ENCODE results near the gene CASK. TPM values are rescaled to one million over a fixed set of nuclear protein-coding genes. Genes with fewer than 3 reads are reported as not detected.
"Not testable (repeated sequence)": the region's sequence is repeated elsewhere in the genome, so short reads cannot be mapped to it uniquely, and the experiment has no call there.

The CASK gene
- polyA plus RNA-seq, 2 donors: 5.2 to 7.7 TPM

GRCh38 chrX:41518127-41518840 is 405.1 kb downstream of the CASK start:
- Histone ChIP-seq H3K36me3 (ENCODE audit: control insufficient read depth in 2 of 2, insufficient read depth in 2 of 2, low read length in 1 of 2) (peaks cover 0 to 3% of the 10 kb centered on the region in 2 donors), H3K4me1 (ENCODE audit: control insufficient read depth in 2 of 2, insufficient read depth in 2 of 2, low read length in 1 of 2) (no peaks in the 10 kb centered on the region), H3K27ac (ENCODE audit: low read depth in 2 of 2, low read length in 1 of 2) (no peak overlapping the region), H3K27me3 (ENCODE audit: control insufficient read depth in 1 of 2, insufficient read depth in 2 of 2, low read length in 2 of 2) (no peaks in the 10 kb centered on the region), H3K4me3 (ENCODE audit: low read depth in 1 of 2, low read length in 2 of 2) (no peak overlapping the region), H3K9me3 (ENCODE audit: control insufficient read depth in 2 of 2, insufficient read depth in 1 of 2, low read depth in 1 of 2, low read length in 1 of 2) (no peaks in the 10 kb centered on the region)
- WGBS, 2 donors: 79 to 85% methylated on average over 9 of the region's 9 CpGs

DNA sequence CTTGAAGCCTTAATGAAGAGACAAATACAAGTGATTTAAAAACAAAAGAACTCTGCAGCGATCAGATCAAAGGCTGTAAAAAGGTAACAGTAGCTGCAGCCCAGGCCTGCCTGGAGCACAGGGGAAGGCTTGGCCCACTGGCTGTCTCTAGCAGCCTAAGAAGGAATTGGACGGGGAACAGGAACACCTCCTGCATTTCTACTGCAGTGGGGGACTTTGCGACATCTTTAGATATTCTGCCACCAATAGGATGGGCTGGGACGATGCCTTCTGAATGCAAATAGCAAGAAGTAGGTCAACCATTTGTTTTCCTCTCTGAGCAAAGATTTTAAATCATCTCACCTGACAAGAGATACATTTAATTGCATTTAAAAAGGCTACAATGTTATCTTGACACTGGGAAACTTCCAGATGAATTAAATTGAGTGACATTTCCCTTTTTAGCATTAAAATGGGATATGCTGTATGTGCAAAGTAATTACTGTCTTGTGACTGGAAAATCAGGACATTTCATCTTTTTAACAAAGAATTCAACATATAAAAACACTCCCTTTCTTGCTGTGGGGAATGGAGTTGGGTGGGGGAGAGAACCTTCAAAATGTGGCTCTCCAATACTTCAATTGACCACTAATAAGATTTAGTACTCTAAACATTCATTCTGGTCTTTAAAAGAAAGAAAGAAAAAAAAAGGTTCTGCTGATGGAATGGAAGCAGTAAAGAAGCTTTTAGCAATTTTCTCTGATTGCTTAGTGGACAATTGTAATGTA is 406.2 kb downstream of the CASK start:
- Histone ChIP-seq H3K27ac (ENCODE audit: low read depth in 2 of 2, low read length in 1 of 2) (no peak overlapping the region), H3K9me3 (ENCODE audit: control insufficient read depth in 2 of 2, insufficient read depth in 1 of 2, low read depth in 1 of 2, low read length in 1 of 2) (no peaks in the 10 kb centered on the region), H3K4me3 (ENCODE audit: low read depth in 1 of 2, low read length in 2 of 2) (no peak overlapping the region), H3K4me1 (ENCODE audit: control insufficient read depth in 2 of 2, insufficient read depth in 2 of 2, low read length in 1 of 2) (no peaks in the 10 kb centered on the region), H3K27me3 (ENCODE audit: control insufficient read depth in 1 of 2, insufficient read depth in 2 of 2, low read length in 2 of 2) (no peaks in the 10 kb centered on the region), H3K36me3 (ENCODE audit: control insufficient read depth in 2 of 2, insufficient read depth in 2 of 2, low read length in 1 of 2) (peaks cover 0 to 2% of the 10 kb centered on the region in 2 donors)
- WGBS, 2 donors: 54 to 73% methylated on average over 4 of the region's 4 CpGs

GRCh38 chrX:41516456-41516855 is 406.9 kb downstream of the CASK start:
- Histone ChIP-seq H3K27ac (ENCODE audit: low read depth in 2 of 2, low read length in 1 of 2) (no peak overlapping the region), H3K36me3 (ENCODE audit: control insufficient read depth in 2 of 2, insufficient read depth in 2 of 2, low read length in 1 of 2) (peaks cover 0 to 2% of the 10 kb centered on the region in 2 donors), H3K9me3 (ENCODE audit: control insufficient read depth in 2 of 2, insufficient read depth in 1 of 2, low read depth in 1 of 2, low read length in 1 of 2) (no peaks in the 10 kb centered on the region), H3K27me3 (ENCODE audit: control insufficient read depth in 1 of 2, insufficient read depth in 2 of 2, low read length in 2 of 2) (no peaks in the 10 kb centered on the region), H3K4me3 (ENCODE audit: low read depth in 1 of 2, low read length in 2 of 2) (no peak overlapping the region), H3K4me1 (ENCODE audit: control insufficient read depth in 2 of 2, insufficient read depth in 2 of 2, low read length in 1 of 2) (no peaks in the 10 kb centered on the region)
- 81 to 83% methylated on average over 5 of the region's 5 CpGs for WGBS, 2 donors

GRCh38 chrX:41515376-41515775 is 408.0 kb downstream of the CASK start:
- 86 to 94% methylated on average over 12 of the region's 12 CpGs for WGBS, 2 donors
- Histone ChIP-seq H3K4me3 (ENCODE audit: low read depth in 1 of 2, low read length in 2 of 2) (no peak overlapping the region), H3K9me3 (ENCODE audit: control insufficient read depth in 2 of 2, insufficient read depth in 1 of 2, low read depth in 1 of 2, low read length in 1 of 2) (no peaks in the 10 kb centered on the region), H3K27me3 (ENCODE audit: control insufficient read depth in 1 of 2, insufficient read depth in 2 of 2, low read length in 2 of 2) (no peaks in the 10 kb centered on the region), H3K36me3 (ENCODE audit: control insufficient read depth in 2 of 2, insufficient read depth in 2 of 2, low read length in 1 of 2) (no peaks in the 10 kb centered on the region), H3K27ac (ENCODE audit: low read depth in 2 of 2, low read length in 1 of 2) (no peak overlapping the region), H3K4me1 (ENCODE audit: control insufficient read depth in 2 of 2, insufficient read depth in 2 of 2, low read length in 1 of 2) (no peaks in the 10 kb centered on the region)

DNA sequence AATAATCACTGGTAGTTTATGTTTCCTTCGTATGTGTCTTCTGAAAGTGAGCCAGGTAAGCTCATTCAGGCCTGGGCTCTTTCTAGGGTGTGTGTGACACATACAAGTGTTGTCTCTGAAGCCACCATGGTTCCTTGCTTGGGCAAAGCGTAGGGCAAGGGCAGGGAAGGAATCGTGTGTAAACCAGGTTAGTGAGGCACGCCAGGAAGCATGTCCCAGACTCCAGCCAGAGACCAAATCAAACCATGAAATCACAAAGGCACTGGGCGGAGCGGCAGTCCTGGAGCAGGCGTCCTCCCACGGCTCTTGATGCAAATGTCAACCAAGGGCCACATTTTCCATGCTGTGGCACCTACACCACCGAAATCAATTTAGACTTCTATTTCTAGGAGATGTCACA is 409.2 kb downstream of the CASK start:
- no peak overlapping the region for H3K27ac ChIP-seq (ENCODE audit: low read depth in 2 of 2, low read length in 1 of 2)
- 75 to 76% methylated on average over 9 of the region's 9 CpGs for WGBS, 2 donors
- no peaks in the 10 kb centered on the region for H3K4me1 ChIP-seq (ENCODE audit: control insufficient read depth in 2 of 2, insufficient read depth in 2 of 2, low read length in 1 of 2)
- no peaks in the 10 kb centered on the region for H3K27me3 ChIP-seq (ENCODE audit: control insufficient read depth in 1 of 2, insufficient read depth in 2 of 2, low read length in 2 of 2)
- no peak overlapping the region for H3K4me3 ChIP-seq (ENCODE audit: low read depth in 1 of 2, low read length in 2 of 2)
- H3K36me3 ChIP-seq (ENCODE audit: control insufficient read depth in 2 of 2, insufficient read depth in 2 of 2, low read length in 1 of 2): no peaks in the 10 kb centered on the region
- no peaks in the 10 kb centered on the region for H3K9me3 ChIP-seq (ENCODE audit: control insufficient read depth in 2 of 2, insufficient read depth in 1 of 2, low read depth in 1 of 2, low read length in 1 of 2)

DNA sequence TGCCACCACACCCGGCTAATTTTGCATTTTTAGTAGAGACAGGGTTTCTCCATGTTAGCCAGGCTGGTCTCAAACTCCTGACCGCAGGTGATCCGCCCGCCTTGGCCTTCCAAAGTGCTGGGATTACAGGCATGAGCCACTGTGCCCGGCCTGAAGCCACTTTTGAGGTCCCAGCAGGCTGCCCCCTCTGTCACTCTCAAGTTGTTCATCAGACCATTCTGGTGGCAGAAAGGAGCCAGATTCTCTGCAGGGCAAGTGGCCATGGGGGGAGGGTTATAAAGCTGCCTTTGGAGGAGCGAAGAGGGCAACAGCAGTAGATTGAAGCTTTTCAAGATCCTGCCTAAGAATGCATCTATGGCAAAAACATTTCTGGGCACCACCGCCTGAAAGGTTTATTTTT is 410.5 kb downstream of the CASK start:
- not testable (repeated sequence) for H3K4me1 ChIP-seq (ENCODE audit: control insufficient read depth in 2 of 2, insufficient read depth in 2 of 2, low read length in 1 of 2)

GRCh38 chrX:41512394-41512793 is 411.0 kb downstream of the CASK start:
- no peaks in the 10 kb centered on the region for H3K27me3 ChIP-seq (ENCODE audit: control insufficient read depth in 1 of 2, insufficient read depth in 2 of 2, low read length in 2 of 2)
- WGBS, 2 donors: 78 to 85% methylated on average over 4 of the region's 4 CpGs
- H3K4me1 ChIP-seq (ENCODE audit: control insufficient read depth in 2 of 2, insufficient read depth in 2 of 2, low read length in 1 of 2): no peaks in the 10 kb centered on the region
- no peak overlapping the region for H3K4me3 ChIP-seq (ENCODE audit: low read depth in 1 of 2, low read length in 2 of 2)
- no peak overlapping the region for H3K27ac ChIP-seq (ENCODE audit: low read depth in 2 of 2, low read length in 1 of 2)
- H3K9me3 ChIP-seq (ENCODE audit: control insufficient read depth in 2 of 2, insufficient read depth in 1 of 2, low read depth in 1 of 2, low read length in 1 of 2): no peaks in the 10 kb centered on the region
- H3K36me3 ChIP-seq (ENCODE audit: control insufficient read depth in 2 of 2, insufficient read depth in 2 of 2, low read length in 1 of 2): no peaks in the 10 kb centered on the region

More for the DNA sequence above, 410.5 kb downstream of the CASK start:
- 91 to 96% methylated on average over 7 of the region's 7 CpGs for WGBS, 2 donors
- H3K27ac ChIP-seq (ENCODE audit: low read depth in 2 of 2, low read length in 1 of 2); H3K4me3 ChIP-seq (ENCODE audit: low read depth in 1 of 2, low read length in 2 of 2); H3K36me3 ChIP-seq (ENCODE audit: control insufficient read depth in 2 of 2, insufficient read depth in 2 of 2, low read length in 1 of 2); H3K27me3 ChIP-seq (ENCODE audit: control insufficient read depth in 1 of 2, insufficient read depth in 2 of 2, low read length in 2 of 2); H3K9me3 ChIP-seq (ENCODE audit: control insufficient read depth in 2 of 2, insufficient read depth in 1 of 2, low read depth in 1 of 2, low read length in 1 of 2): not testable (repeated sequence)

GRCh38 chrX:41507919-41508318 is 415.4 kb downstream of the CASK start:
- WGBS, 2 donors: 73 to 86% methylated on average over 4 of the region's 4 CpGs
- Histone ChIP-seq H3K36me3 (ENCODE audit: control insufficient read depth in 2 of 2, insufficient read depth in 2 of 2, low read length in 1 of 2) (no peaks in the 10 kb centered on the region), H3K27ac (ENCODE audit: low read depth in 2 of 2, low read length in 1 of 2) (no peak overlapping the region)

DNA sequence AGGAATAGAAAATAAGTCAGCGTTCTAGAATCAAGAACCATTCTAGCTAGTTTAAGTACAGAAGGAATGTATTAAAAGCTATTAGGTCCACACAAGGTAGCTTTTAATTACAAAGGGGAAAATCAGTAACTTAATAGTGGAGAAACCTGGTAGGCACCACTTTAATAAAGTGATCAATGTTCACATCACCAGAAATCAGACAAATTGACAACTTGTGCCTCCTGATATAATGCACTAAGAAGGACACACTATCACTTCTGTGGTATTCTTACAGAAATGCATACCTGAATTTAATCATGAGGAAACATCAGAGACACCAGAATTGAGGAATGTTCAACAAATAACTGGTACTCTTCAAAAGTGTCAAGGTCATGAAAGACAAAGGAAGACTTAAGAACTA is 421.4 kb downstream of the CASK start:
- no peaks in the 10 kb centered on the region for H3K9me3 ChIP-seq (ENCODE audit: control insufficient read depth in 2 of 2, insufficient read depth in 1 of 2, low read depth in 1 of 2, low read length in 1 of 2)
- no peaks in the 10 kb centered on the region for H3K36me3 ChIP-seq (ENCODE audit: control insufficient read depth in 2 of 2, insufficient read depth in 2 of 2, low read length in 1 of 2)
- H3K27me3 ChIP-seq (ENCODE audit: control insufficient read depth in 1 of 2, insufficient read depth in 2 of 2, low read length in 2 of 2): no peaks in the 10 kb centered on the region
- 100% methylated on average over 1 of the region's 1 CpG for WGBS, 2 donors
- H3K27ac ChIP-seq (ENCODE audit: low read depth in 2 of 2, low read length in 1 of 2): no peak overlapping the region
- no peaks in the 10 kb centered on the region for H3K4me1 ChIP-seq (ENCODE audit: control insufficient read depth in 2 of 2, insufficient read depth in 2 of 2, low read length in 1 of 2)
- no peak overlapping the region for H3K4me3 ChIP-seq (ENCODE audit: low read depth in 1 of 2, low read length in 2 of 2)

More at GRCh38 chrX:41507919-41508318, 415.4 kb downstream of the CASK start:
- Histone ChIP-seq H3K4me1 (ENCODE audit: control insufficient read depth in 2 of 2, insufficient read depth in 2 of 2, low read length in 1 of 2) (no peaks in the 10 kb centered on the region), H3K9me3 (ENCODE audit: control insufficient read depth in 2 of 2, insufficient read depth in 1 of 2, low read depth in 1 of 2, low read length in 1 of 2) (no peaks in the 10 kb centered on the region), H3K4me3 (ENCODE audit: low read depth in 1 of 2, low read length in 2 of 2) (no peak overlapping the region), H3K27me3 (ENCODE audit: control insufficient read depth in 1 of 2, insufficient read depth in 2 of 2, low read length in 2 of 2) (no peaks in the 10 kb centered on the region)

DNA sequence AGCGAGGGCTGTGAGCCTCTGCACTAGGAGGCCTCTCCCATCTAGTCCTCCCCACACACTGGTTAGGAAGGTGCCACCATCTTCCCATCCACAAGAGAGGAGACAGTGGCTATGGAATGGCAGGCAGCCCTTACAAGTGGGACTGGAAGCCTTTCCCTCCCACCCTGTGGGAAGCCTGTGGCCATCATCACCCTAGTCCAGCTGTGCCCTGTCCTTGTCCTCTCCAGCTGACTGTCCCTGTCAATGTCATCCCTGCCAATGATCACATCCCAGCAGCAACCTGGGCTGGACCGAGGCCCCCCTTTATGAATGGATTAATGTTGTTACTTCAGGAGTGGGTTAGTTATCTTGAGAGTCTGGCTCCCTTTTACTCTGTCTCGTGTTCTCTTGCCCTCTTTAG is 423.4 kb downstream of the CASK start:
- Histone ChIP-seq H3K27me3 (ENCODE audit: control insufficient read depth in 1 of 2, insufficient read depth in 2 of 2, low read length in 2 of 2) (no peaks in the 10 kb centered on the region), H3K4me3 (ENCODE audit: low read depth in 1 of 2, low read length in 2 of 2) (no peak overlapping the region), H3K36me3 (ENCODE audit: control insufficient read depth in 2 of 2, insufficient read depth in 2 of 2, low read length in 1 of 2) (no peaks in the 10 kb centered on the region), H3K4me1 (ENCODE audit: control insufficient read depth in 2 of 2, insufficient read depth in 2 of 2, low read length in 1 of 2) (no peaks in the 10 kb centered on the region), H3K27ac (ENCODE audit: low read depth in 2 of 2, low read length in 1 of 2) (no peak overlapping the region), H3K9me3 (ENCODE audit: control insufficient read depth in 2 of 2, insufficient read depth in 1 of 2, low read depth in 1 of 2, low read length in 1 of 2) (no peaks in the 10 kb centered on the region)
- 76 to 78% methylated on average over 3 of the region's 3 CpGs for WGBS, 2 donors

All from esophagus (tissue), 2 donors.